Stimulated activated memory B cell treated with anti-CD40 and anti-IgM and Interleukin-4, amounts not matched to agents 10 μg/mL and 1 μg/mL and 100 μg/mL, for 72 hours (primary cell): ENCODE data around the gene PLAC9.

Source experiments
- ATAC-seq: fragments of 150-1000 bp; cut with Tn5 transposase; 2 replicates; pipeline ENCODE4 v1.10.0; 2021
- H3K27ac Mint-ChIP-seq: one replicate; pipeline ENCODE4 v1.8.0; 2022; ENCODE audit warnings: mild to moderate bottlenecking, mixed read lengths
- H3K27me3 Mint-ChIP-seq: one replicate; pipeline ENCODE4 v1.8.0; 2022; ENCODE audit warnings: mixed read lengths
- H3K36me3 Mint-ChIP-seq: one replicate; pipeline ENCODE4 v1.8.0; 2022; ENCODE audit warnings: mixed read lengths
- H3K4me1 Mint-ChIP-seq: one replicate; pipeline ENCODE4 v1.8.0; 2022; ENCODE audit warnings: mixed read lengths
- H3K4me3 Mint-ChIP-seq: one replicate; pipeline ENCODE4 v1.8.0; 2022; ENCODE audit warnings: mild to moderate bottlenecking, moderate library complexity, mixed read lengths
- H3K9me3 Mint-ChIP-seq: one replicate; pipeline ENCODE4 v1.8.0; 2022; ENCODE audit warnings: mixed read lengths

Gene PLAC9

DNA sequence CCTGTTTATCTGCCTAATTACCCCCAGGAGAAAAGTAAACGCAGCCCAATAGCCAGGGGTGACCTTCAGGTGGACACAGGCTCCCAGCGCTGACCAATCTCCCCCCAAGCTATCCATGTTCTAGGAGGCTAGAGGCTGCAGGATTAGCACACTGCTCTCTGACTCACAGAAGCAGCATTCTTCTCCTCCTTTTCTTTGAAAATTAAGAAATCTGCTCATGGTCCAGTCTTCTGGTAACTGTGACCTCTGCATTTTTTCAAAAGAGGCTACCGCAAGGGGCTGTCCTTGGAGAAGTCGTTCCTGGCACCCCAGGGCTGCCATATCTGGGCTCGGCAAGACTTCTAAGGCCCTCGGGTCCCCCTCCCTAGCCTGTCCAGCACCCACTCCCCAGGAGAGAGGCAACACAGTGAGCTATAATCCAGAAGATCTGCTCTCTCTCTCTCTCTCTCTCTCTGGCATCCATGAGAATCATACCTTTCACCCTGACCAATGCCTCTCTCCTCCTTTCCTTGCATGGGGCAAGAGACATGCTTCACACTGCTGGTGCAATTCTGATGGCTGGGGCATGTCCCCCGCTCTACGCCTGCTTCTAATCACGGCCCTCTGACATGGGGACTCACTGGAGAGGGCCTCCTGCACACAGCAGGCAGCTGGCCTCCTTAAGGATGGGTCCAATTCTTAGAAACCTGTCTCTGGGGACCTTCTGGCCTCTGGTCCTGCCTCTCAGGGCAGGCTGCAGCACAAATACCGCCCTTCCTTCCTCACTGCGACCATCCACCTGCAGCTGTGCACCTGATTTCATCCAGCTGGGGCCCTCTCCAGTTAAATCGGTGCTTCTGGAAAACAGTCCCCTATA lies 45.5 kb downstream of the PLAC9 start:
- ATAC-seq = no peak
- H3K36me3 Mint-ChIP-seq = peaks cover 16% of the 10 kb centered on the region
- peaks cover 58% of the 10 kb centered on the region for H3K4me1 Mint-ChIP-seq
- no peaks in the 10 kb centered on the region for H3K9me3 Mint-ChIP-seq
- H3K27me3 Mint-ChIP-seq = no peaks in the 10 kb centered on the region
- H3K4me3 Mint-ChIP-seq = no peak overlapping the region
- peak overlapping the region; percentile 53 for H3K27ac Mint-ChIP-seq

DNA sequence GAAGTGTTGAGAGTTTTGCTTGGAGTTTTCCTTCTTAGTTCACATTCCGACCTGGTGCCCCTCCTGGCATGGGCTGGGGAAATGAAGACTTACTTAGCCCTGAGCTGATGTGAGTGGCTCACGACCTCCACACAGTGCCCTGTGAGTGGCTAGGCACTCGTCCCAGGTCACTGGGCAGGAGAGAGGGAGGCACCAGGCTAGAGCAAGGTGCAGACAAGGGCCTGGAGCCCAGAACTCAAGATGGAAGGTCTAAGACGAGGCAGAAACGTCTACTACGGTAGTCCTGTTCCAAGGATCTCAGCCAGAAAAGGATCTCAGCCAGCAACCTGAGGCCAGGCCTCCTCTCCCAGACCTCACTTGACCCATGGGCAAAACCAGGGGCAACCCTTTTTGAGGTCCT lies 50.5 kb downstream of the PLAC9 start:
- Mint-ChIP-seq H3K27ac (no peak overlapping the region), H3K9me3 (no peaks in the 10 kb centered on the region), H3K36me3 (peaks cover 12% of the 10 kb centered on the region), H3K4me1 (peaks cover 86% of the 10 kb centered on the region), H3K4me3 (no peak overlapping the region), H3K27me3 (no peaks in the 10 kb centered on the region)
- no peak for ATAC-seq

GRCh38 chr10:80183436-80183835 lies 50.9 kb downstream of the PLAC9 start:
- Mint-ChIP-seq H3K27ac (no peak overlapping the region), H3K9me3 (no peaks in the 10 kb centered on the region), H3K4me1 (peaks cover 86% of the 10 kb centered on the region), H3K36me3 (peaks cover 12% of the 10 kb centered on the region), H3K27me3 (no peaks in the 10 kb centered on the region), H3K4me3 (no peak overlapping the region)
- no peak for ATAC-seq

- Mint-ChIP-seq H3K4me3 (no peak overlapping the region), H3K4me1 (peaks cover 86% of the 10 kb centered on the region), H3K27me3 (no peaks in the 10 kb centered on the region), H3K27ac (no peak overlapping the region), H3K36me3 (peaks cover 12% of the 10 kb centered on the region), H3K9me3 (no peaks in the 10 kb centered on the region)
- ATAC-seq = no peak
Measured at GRCh38 chr10:80184291-80184690, 51.8 kb downstream of the PLAC9 start.

GRCh38 chr10:80185578-80186299 lies 53.2 kb downstream of the PLAC9 start:
- Mint-ChIP-seq H3K36me3 (peaks cover 12% of the 10 kb centered on the region), H3K27ac (peak overlapping the region; percentile 77), H3K9me3 (no peaks in the 10 kb centered on the region), H3K4me3 (peak overlapping the region; percentile 34), H3K27me3 (no peaks in the 10 kb centered on the region), H3K4me1 (peaks cover 83% of the 10 kb centered on the region)
- ATAC-seq = no peak

DNA sequence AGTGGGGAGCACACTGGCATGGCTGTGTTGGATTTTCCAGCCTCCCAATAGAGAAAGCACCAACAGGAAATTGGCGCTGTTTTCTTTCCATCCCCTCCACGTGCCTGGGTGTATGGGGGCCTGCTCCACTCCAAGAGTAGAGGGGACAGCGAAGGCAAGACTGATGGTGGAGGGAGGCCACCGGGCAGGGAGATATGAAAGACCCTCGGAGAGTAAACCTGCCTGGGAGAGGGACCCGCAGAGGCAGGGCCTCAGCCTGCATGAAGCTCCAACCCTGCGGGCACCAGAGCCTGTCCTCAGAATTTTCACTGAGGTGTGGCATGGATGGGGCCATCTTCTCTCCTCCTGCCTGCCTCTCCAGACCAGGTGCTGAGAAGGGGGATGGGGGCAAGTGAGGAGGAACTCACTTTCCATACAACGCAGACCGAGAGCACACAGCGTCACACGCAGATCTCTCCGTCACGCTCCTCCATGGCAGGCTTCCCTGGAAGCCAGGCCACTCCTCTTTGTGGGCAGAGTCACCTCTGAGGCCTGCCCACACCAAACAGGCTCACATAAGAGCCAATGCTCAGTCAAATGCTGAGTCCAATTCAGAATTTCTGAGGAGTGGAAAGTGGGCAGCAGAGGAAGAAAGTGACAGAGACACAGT lies 54.0 kb downstream of the PLAC9 start:
- Mint-ChIP-seq H3K27me3 (no peaks in the 10 kb centered on the region), H3K36me3 (peaks cover 14% of the 10 kb centered on the region), H3K4me3 (peak overlapping the region; percentile 34), H3K27ac (peak overlapping the region; percentile 77), H3K4me1 (peaks cover 85% of the 10 kb centered on the region), H3K9me3 (no peaks in the 10 kb centered on the region)
- no peak for ATAC-seq

GRCh38 chr10:80187060-80187459 lies 54.5 kb downstream of the PLAC9 start:
- no peaks in the 10 kb centered on the region for H3K9me3 Mint-ChIP-seq
- H3K27me3 Mint-ChIP-seq = no peaks in the 10 kb centered on the region
- ATAC-seq = no peak
- H3K27ac Mint-ChIP-seq = peak overlapping the region; percentile 77
- peaks cover 85% of the 10 kb centered on the region for H3K4me1 Mint-ChIP-seq
- H3K36me3 Mint-ChIP-seq = peaks cover 14% of the 10 kb centered on the region
- H3K4me3 Mint-ChIP-seq = peak overlapping the region; percentile 55

GRCh38 chr10:80187465-80188409 lies 55.2 kb downstream of the PLAC9 start:
- H3K9me3 Mint-ChIP-seq = no peaks in the 10 kb centered on the region
- peak overlapping the region; percentile 55 for H3K4me3 Mint-ChIP-seq
- peaks cover 21% of the 10 kb centered on the region for H3K36me3 Mint-ChIP-seq
- H3K4me1 Mint-ChIP-seq = peaks cover 88% of the 10 kb centered on the region
- ATAC-seq = peak; percentile 98
- H3K27ac Mint-ChIP-seq = peak overlapping the region; percentile 77
- no peaks in the 10 kb centered on the region for H3K27me3 Mint-ChIP-seq

DNA sequence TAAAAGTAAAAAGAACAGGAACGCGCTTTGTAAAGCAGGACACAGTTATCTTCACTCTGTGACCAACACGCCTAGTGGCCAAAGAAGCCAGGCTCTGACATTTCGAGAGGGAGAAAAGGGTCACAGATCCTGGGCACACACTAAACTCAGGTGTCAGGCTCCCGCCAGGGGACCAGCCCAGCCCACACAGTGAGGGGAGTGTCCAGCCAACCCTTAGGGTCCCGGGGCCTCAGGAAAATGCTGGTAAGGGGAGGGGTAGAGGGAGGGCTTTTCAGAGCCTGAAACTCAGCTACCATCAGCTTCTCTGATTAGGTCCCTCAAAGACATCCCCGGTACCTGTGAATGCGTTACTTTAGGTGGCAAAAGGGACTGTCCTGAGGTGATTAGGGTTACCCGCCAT lies 56.2 kb downstream of the PLAC9 start:
- ATAC-seq = no peak
- H3K4me1 Mint-ChIP-seq = peaks cover 78% of the 10 kb centered on the region
- H3K9me3 Mint-ChIP-seq = no peaks in the 10 kb centered on the region
- no peaks in the 10 kb centered on the region for H3K27me3 Mint-ChIP-seq
- H3K4me3 Mint-ChIP-seq = peak overlapping the region; percentile 16
- H3K27ac Mint-ChIP-seq = peak overlapping the region; percentile 77
- H3K36me3 Mint-ChIP-seq = peaks cover 24% of the 10 kb centered on the region

- Mint-ChIP-seq H3K36me3 (peaks cover 40% of the 10 kb centered on the region), H3K4me1 (peaks cover 77% of the 10 kb centered on the region), H3K27me3 (no peaks in the 10 kb centered on the region), H3K4me3 (peak overlapping the region; percentile 29), H3K9me3 (peaks cover 4% of the 10 kb centered on the region), H3K27ac (peak overlapping the region; percentile 87)
- no peak for ATAC-seq
Measured at GRCh38 chr10:80191589-80192270, 59.2 kb downstream of the PLAC9 start.

GRCh38 chr10:80192553-80192952 lies 60.0 kb downstream of the PLAC9 start:
- peak overlapping the region; percentile 87 for H3K27ac Mint-ChIP-seq
- no peaks in the 10 kb centered on the region for H3K27me3 Mint-ChIP-seq
- H3K4me3 Mint-ChIP-seq = no peak overlapping the region
- H3K36me3 Mint-ChIP-seq = peaks cover 40% of the 10 kb centered on the region
- H3K4me1 Mint-ChIP-seq = peaks cover 77% of the 10 kb centered on the region
- H3K9me3 Mint-ChIP-seq = peaks cover 4% of the 10 kb centered on the region
- ATAC-seq = no peak

DNA sequence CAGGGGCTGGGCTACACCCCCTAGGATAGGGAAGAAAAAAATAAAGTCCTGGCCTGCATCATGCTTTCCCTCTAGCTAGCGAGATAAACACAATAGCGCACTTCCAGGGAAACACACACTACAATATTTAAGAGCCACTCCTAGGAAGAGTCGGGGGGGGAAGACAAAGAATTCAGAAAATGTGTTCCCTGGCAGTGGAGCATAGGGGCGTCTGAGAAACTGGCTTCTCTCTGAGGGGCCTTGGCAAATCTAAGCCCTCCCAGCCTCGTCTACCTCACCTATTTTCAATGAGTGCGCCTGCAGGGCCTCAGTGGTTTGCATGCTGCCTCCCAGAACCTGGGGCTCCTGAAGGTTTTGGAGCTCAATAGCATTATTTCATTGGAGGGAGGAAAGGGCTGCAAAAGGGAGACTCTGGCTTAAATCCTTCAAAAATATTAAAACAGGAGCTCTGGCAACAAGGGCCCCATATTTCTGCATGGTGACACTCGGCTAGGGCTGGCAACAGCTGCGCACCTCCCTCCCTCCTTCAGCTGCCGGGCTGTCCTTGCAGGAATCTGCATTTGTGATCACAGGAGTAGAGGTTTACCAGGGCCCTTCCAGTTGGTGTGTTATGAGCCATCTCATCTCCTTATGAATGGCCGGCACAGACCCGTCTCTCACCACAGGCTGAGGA lies 62.0 kb downstream of the PLAC9 start:
- H3K4me1 Mint-ChIP-seq = peaks cover 69% of the 10 kb centered on the region
- ATAC-seq = no peak
- peaks cover 4% of the 10 kb centered on the region for H3K9me3 Mint-ChIP-seq
- H3K36me3 Mint-ChIP-seq = peaks cover 44% of the 10 kb centered on the region
- peak overlapping the region; percentile 97 for H3K27ac Mint-ChIP-seq
- H3K4me3 Mint-ChIP-seq = no peak overlapping the region
- H3K27me3 Mint-ChIP-seq = no peaks in the 10 kb centered on the region
